HT-29 (cell line): Measurements from ENCODE around the gene TGFBR2. TPM values are rescaled to one million over a fixed set of nuclear protein-coding genes. Genes with fewer than 3 reads are reported as not detected.
"Not testable (repeated sequence)": the region's sequence is repeated elsewhere in the genome, so short reads cannot be mapped to it uniquely, and the experiment has no call there.

Experiments
- DNase-seq: peaks from one replicate; pipeline ENCODE4 v3.0.0-alpha.2; 2015; ENCODE audit warnings: low spot score
- total RNA-seq: library from RNA; depleted of rRNA; stranded (reverse); fragments of >200 nt; shearing (Covaris generic); gene quantifications from 2 replicates; pipeline ENCODE4 v1.2.3, GENCODE V29; 2014

Gene TGFBR2
- total RNA-seq, 1 experiment from 2014 or later: 42.9 TPM

DNA sequence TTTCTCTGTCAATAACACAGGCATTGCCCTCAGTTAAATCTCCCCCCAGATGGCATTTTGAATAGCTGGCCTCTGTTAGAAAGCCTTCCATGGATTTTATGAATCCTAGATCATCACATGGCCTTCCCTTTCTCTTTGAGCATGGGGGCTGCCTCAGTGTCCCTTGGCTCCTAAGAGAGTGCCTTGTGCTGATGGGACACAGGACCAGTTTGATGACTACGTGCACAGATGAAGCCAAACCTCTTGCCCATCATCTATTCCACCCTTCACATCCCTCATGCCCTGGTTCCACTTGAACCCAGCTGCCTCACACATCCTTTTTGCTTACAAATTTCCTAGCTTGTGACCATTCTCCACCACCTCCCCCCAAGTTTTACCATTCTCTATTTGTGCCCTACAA, 12.9 kb downstream of the TGFBR2 start:
- DNase-seq: no peak

DNA sequence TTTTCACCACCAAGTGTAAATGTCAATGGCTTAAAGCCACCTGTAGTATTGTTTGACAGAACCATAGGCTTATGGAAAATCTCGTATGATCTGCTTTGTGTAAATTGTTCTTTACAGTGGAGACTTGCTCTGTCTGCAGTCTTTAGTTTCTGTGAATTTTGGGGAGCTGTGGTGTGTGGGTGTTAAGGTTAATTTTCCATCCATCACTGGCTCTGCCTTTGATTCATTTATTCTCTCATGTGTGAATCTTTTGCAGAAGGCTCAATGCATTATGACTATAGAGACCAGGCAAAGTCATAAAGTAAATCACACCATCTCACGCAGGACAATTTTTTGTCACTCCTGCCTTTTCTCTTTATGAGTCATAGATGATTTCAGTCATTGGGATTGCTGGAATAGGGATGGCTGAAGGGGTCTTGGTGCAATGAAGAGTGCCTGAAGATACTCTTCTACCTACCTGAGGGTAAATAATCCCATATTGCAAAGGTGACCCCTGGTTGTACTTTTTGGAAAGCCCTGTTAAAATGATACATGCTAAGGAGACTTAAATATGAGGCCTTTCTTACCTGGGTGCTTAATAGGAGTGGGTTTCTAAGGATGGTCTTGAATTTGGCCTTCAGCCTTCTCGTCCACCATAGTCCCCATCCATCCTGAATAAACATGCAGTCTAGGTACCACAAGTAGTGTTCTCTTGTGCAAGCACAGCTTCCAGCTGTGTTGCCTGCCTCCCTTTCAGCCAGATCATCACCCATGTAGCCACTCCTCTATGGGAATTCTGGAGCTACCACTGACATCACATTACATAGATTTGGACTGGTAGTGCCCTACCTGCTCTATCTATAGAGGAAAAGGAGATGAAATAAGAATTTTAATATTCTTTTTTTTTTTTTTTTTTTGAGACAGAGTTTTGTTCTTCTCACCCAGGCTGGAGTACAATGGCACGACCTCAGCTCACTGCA, 14.3 kb downstream of the TGFBR2 start:
- DNase-seq: no peak

DNA sequence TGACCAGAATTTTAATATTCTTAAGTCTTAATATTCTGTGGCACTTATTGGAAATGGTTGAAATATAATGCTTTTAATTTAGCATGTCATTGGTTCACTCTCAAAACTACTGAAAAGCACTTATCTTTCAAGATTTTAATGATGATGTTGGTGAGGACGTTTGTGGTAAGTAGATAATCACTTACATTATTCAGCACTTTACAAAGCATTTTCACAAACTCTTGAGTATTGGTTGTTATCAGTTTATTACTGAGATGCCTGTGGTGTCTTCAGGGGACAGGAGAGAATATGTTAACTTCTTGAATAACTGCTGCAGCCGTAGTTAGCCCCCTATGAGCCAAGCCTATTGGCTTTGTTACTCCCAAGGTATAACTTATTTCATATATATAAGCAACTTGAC, 15.2 kb downstream of the TGFBR2 start:
- no peak for DNase-seq

DNA sequence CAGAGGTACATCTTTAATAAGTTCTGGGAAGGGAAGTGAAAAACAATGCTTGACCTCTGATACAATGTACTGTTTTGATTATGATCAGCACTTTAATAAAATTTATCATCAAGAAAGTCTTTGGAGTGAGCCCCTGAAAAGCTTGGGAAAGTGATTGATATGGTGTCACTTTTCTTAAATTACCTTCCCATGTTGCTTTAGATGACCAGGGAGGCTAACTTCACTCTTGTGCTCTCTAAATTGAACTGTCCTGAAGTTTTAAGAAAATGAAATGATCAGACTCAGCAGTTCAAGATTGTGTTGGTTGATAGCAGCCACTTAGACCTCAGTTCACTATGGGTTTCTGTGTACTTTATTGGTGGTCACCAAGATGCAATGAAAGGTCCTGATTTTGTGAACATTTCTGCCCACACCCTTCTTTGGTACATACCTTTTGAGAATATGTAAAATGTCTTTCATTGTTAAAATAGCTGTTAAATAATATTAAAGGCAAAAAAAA, 15.7 kb downstream of the TGFBR2 start:
- no peak for DNase-seq

DNA sequence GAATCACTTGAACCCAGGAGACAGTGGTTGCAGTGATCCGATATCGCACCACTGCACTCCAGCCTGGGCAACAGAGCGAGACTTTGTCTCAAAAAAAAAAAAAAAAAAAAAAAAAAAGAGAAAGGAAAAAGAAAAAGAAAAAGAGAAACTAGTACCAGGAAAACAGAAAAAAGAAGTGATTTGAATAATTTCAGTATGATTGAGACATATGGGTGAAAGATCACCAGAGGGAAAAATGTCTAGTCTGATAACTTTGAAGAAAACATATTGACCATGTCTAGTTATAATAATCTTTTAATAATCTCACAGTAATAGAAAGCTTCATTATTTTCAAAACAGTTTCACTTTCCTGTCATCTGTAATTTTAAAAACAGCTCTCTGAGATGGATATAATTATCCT, 16.4 kb downstream of the TGFBR2 start:
- DNase-seq: no peak

DNA sequence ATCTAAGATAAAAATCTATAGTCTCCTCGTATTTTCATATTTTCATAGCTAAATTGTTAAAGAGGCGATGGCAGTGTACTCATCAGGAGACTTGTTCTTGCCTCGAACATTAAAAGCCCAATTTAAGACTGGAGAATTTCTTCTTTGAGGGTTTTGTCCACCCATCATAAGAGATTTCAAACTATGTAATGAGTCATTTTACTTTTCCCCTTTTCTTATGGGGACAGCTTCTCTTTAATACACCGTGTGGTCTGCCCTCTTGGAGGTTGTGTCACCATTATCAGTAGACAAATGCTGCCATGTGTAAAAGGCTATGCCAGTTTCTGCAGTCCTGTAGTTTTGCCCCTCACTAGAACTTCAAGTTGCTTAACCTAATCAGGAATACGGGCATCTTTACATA, 16.9 kb downstream of the TGFBR2 start:
- DNase-seq: no peak

DNA sequence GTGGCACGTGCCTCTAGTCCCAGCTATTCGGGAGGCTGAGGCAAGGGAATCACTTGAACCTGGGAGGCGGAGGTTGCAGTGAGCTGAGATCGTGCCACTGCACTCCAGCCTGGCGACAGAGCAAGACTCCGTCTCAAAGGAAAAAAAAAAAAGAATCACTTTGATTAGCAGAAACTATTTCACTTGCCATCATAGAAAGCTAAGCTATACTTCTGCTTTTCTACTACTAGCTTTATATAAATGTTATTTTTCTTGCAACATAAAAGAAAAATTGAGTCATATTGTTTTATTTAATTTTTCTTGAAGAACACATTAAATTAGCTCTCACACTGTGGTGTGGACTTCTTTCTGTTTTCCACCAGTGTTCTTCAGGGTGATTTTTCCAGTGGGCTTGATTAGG, 18.1 kb downstream of the TGFBR2 start:
- DNase-seq: not testable (repeated sequence)

DNA sequence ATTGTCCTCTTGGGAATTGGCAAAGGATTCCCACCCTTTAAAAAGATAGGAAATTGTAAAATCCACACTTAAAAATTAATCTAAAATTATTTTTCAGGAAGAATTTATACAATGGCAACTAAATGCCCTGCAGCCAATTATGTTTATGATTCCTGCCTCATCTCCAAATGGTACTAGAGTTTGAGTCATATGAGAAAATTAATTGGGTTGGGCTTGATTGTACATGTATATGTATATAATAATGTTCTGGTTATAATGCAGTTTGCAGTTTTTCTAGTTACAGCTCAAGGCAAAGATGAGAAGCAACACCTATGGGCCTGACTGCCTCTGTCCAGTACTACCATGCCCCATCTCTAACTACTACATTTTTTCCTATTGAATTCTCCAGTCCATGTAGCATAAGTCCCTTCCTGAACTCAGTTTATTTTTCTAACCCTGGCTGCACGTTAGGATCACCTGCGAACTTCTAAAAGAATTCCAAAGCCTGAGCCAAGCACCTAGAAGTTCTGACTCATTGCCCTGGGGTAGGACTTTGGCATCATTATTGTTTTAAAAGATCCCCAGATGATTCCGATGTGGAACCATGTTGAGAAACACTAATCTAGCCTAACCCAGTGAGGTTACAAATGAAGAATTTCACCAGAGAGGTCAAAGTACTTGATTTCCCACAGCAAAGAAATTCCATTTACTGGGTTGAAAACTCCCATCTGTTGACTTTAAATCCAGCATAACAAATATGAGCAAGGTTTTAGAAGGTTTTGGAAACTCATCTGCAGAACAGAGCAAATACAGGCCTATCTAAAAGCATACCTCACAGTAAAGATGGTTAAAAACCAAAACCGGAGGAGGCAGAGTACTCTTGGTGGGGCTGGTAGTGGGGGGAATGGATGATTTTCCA, 19.4 kb downstream of the TGFBR2 start:
- no peak for DNase-seq

DNA sequence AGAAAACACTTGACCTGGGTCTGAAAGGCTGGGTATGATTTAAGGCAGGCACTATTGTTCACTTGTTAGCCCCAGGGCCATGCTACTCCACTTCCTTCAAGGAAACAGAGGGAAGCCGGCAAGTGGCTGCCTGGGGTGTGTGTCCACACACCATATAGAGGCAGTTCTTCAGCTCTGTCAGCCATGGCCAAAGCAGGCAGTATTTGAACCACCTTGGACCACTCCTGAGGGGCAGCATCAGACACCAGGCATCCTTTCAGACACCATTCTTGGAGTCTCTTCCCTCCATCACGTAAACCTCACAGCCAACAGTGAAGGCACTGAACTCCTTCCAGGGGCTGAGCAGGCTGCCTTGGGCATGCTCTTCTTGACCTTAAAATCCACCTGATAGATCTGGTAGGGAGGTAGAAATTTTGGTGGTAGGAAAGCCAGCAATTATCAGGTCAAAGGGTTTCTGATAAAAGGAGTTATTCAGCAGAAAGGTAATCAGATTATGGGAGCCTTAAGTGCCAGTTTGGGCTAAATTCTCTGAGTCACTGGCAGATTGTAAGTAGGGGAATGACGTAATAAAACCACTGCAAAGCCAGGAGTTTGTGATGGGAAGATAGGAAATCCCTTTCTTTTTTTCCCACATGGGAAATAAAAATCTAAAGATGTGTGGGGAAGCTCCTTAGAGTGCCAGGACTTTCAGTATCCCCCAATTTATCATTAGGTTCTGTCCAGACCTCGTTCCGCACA, 20.2 kb downstream of the TGFBR2 start:
- no peak for DNase-seq

DNA sequence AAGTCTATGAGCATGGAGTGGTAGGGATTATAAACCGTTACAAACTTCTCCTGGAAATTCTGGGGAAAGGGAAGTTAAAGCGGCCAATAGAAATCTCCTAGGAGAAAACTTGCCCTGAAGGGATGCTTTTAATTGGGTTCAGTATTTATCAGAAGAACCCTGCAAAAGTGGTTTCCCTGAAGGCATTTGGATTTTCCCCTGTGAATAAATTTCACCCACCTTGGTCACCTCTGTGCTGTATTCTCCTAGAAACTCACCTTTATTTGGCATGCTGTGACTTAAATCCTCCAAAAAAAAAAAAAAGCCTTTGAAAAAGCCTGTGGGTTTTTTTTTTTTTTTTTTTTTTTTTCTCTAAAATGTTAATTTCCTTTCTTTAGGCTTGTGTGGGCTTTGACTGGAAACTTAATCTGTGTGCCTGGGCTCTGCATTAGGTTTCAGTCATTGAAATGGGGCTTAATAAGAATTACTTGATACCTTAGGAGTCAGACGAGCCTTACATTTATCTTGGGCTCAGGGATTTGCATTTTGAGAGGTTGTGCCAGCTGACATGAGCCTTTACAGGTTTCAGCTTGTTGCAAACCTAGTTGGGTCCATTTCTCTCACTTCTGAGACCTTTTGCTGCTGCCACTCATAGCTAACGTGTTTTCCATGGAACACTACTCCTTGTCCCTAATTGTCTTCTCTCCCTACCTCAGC, 22.0 kb downstream of the TGFBR2 start:
- no peak for DNase-seq

DNA sequence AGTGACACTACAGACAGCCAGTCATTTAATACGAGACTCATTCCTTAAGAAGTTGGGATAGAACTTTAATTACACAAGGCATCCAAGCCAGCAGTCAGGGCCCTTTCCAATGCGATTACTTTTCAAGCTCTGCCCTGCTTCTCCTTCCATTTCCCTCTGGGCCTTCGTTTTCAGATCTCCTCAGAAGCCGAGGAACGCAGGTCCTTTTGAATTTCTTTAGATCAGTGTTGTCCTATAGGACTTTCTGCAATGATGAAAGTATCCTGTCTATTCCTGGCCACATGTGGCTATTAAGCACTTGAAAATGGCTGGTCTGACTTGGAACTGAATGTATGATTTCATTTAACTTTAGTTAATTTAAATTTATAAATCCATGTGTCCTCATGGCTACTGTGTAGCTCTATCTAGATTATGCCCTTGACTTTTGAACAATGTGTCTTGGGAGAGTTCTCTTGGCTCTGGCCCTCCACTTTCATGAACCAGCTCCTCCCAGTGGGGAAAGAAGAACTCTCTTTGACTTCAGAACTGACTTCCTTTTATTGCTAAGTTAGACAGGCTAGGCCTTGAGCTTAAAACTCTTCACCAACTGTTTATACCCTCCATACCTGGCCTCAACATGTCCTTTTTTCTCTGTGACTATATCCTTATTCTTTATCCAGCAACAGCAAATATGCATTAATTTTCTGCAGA, 22.6 kb downstream of the TGFBR2 start:
- DNase-seq: no peak

DNA sequence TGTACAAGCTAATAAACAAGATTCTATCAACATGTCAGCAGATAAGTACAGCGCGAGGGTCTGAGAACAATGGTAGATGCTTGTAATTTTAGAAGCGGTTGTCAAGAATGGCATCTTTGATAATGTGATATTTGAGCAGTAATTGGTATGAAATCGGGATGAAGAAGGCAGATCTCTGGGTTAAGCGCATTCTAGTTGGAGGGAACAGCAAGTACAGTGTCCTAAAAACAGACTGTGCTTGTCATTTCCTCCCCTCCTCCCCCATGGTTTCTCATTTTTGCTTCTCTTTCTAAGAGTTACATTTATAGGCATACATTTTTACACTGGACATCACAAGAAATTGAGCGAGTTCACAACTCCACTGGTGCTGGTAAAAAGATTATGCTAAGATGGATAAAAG, 23.3 kb downstream of the TGFBR2 start:
- no peak for DNase-seq

DNA sequence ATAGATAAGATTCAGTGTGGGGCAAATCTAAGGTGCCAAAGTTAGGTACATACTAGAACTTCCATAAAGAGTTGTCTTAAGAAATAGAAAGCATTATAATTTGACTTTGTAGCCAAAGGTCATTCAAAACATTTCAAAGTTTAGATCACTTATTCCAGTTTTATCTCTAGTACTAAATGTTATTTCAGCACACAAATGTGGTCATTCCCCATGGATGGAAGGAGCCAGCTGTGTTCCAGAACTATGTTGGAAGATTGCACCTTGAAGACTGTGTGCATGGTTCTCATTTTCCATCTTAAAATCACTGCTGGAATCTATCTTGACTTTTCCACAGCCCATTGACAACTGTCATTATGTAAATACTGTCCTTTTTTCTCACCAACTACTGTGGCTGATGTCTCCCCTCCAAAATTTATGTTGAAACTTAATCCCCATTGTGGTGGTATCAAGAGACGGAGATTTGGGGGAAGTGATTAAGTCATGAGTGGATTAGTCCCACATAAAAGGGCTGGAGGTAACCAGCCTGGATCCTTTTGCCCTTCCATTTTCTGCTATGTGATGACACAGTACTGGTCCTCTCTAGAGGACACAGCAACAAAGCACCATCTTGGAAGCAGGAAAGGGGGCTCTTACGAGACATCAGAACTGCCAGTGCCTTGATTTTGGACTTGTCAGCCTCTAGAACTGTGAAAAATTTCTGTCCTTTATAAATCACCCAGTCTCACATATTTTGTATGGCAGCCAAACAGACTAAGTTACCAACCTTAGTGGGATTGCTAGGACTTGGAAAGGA, 24.0 kb downstream of the TGFBR2 start:
- DNase-seq: no peak

DNA sequence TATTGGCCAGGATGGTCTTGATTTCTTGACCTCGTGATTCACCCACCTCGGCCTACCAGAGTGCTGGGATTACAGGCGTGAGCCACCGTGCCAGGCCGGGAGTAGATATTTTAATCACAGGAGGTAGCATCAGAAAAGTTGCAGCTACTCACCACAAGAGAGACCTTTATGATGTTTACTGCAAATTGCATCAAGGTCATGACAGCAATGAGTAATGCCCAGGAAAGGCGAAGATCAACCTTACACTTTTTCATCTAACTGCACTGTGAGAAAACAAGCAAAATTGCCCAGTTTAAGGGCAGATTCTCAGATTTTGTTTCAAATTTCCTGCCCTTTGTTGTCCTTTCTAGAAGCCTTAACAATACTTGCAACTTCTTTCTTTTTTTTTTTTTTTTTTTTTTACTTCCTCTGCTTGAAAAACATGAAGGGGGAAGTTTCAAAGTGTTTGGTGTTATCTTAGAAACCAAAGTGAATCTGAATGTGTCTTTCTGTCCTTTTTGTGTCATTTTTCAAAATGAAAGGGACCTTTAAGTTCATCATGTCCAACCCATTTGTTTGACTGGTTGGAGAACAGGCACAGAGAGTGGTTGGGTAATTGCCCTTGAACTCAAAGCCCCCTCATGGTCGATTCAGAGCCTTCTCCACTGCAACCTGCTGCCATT, 25.0 kb downstream of the TGFBR2 start:
- DNase-seq: no peak

DNA sequence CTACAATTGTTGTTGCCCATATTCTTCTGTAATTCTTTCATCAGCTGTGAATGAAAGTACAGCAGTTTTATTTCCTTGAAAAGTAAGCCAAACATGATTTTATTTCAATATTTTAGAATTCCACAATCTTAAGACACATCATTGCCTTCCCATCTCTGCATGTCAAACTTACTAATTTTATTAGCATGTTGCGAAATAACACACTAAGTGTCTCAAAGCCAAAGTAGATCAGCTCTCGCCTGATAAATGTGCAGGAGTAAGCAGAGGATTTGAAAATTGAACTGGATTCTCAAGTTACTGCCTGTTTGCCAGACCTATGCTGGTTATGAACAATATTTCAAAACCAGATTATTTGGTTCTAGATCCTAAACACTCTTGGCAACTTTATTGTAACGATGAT, 25.7 kb downstream of the TGFBR2 start:
- DNase-seq: no peak

DNA sequence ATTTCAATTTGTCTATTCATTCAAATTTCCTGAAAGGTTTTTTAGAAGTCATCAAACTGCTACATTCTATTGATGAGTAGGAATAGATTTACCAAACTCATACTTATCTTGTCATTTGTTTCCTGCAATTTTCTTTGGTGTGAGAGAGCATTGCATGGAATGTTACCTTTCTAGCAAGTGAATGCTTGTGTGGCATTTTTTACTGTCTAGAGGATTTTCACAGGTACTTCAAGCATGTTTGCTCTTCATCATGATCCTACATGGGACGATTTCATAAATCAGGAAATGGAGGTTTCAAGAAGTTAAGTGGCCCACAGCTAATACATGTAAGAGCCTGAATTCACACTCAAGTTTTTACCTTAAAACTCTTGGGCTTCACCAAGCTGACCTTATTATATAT, 26.1 kb downstream of the TGFBR2 start:
- DNase-seq: no peak

DNA sequence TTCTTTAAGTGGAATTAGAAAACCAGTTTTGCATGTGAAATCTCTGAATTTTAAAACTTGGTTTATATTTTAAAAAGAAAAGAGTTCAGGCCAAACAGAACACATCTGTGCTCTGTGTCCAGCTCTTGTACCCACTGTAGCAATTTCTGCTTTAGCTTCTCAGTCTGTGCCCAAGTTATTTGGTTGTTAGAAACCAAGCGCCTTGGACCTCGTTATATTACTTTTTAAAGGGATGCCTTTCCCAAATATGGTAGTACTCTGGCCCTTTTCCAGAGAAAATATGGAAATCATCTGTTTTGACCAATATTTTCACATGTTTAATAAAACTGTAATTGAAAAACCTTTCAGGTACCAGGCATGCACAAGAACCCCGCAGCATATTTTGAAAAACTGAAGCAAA, 27.3 kb downstream of the TGFBR2 start:
- DNase-seq: no peak

DNA sequence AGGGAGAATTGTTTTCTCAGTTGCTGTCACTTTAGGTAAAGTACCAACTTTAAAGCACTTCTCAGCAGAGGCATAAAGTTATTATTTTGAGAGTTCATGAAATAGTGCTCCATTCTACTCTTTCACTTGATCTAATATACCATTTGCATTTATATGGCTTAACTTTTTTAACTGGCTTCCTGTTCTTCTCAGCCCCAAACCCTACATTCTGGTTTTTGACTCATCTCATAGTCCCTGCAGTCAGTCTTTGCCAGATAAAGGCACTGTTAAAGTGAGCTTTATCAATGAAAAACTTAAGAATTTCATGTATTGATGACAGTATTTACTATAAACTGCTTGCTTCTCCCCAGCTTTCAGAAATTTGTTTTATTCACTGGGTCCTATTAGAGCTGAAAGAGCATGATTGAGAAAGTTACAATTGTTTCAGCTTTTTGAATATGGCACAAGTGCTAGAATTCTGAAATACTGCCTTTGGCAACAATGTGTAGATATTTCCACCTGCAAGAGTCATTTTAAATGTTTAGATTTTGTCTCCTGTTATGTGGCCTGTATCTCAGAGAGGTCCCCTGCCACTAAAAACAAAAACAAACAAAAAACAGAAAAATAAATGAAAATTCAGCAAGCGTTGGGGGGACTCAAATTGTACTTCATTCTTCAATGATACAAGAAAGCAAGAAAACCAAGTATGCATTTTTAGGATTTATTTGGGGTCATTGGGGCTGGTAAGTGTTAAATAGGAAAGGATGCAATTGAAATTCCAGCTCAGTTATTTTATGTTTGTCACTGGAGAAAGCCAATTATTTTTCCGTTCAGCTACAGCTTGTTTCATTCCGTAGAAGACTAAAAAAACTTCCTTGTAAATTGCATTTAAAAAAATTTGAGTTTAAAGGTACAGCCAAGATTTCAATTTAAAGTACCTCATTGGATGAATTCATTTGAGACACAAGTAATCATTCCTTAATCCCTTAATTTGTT, 28.6 kb downstream of the TGFBR2 start:
- no peak for DNase-seq
